Endothelial cell of umbilical vein (primary cell): ENCODE results near the gene CBX6. TPM values are rescaled to one million over a fixed set of nuclear protein-coding genes. Genes with fewer than 3 reads are reported as not detected.
A peak's percentile ranks its signal among the peaks of the same experiment; 100 is the strongest.

Experiments used
- BruUV-seq: library from RNA; stranded (reverse); fragments of 400-500 nt; replicated peaks from 2 replicates; lab custom pipeline; 2021; lab: Mats Ljungman, UMichigan
- CTCF ChIA-PET: fragments of 300-600, 350-600 bp; sonication (Branson Sonifier 250); formaldehyde crosslinking; loops from one replicate; lab custom pipeline; 2021; ENCODE audit warnings: antibody characterized with exemption, inconsistent platforms; lab: Charles Lee
- POLR2A ChIA-PET: fragments of 300-600, 350-600 bp; sonication (Branson Sonifier 250); formaldehyde crosslinking; loops from one replicate; lab custom pipeline; 2021; ENCODE audit warnings: antibody characterized with exemption, inconsistent platforms; lab: Charles Lee
- DNase-seq: peaks from one replicate; pipeline ENCODE4 v3.0.0-alpha.2; 2011; ENCODE audit warnings: low read depth, low spot score
- FAIRE-seq: peaks from 2 replicates; lab custom pipeline; 2011; peaks lifted over from hg19 to GRCh38; lab: Jason Lieb, UNC
- H2AFZ ChIP-seq: 2 replicates; pipeline ENCODE4 v1.6.0; 2012; ENCODE audit warnings: low read depth, low read length, control low read depth, inconsistent platforms
- H3K27ac ChIP-seq: 2 replicates; pipeline ENCODE4 v1.5.1; 2011; ENCODE audit warnings: low read depth, mild to moderate bottlenecking, control low read depth, low read length, moderate library complexity; ENCODE audit not compliant: insufficient read depth
- H3K27me3 ChIP-seq, 2 experiments: 2 replicates each; pipeline versions ENCODE4 v1.6.0 to v1.6.1; 2011; ENCODE audit warnings: low read length in 2 of 2, mixed read lengths in 1 of 2; ENCODE audit not compliant: control insufficient read depth in 2 of 2, insufficient read depth in 2 of 2
- H3K36me3 ChIP-seq, 2 experiments: 2 replicates in 1 of 2; 3 replicates in 1 of 2; pipeline ENCODE4 v1.5.1; 2011; ENCODE audit warnings: low read length in 2 of 2, mild to moderate bottlenecking in 1 of 2, moderate library complexity in 1 of 2; ENCODE audit not compliant: control insufficient read depth in 2 of 2, insufficient read depth in 2 of 2; ENCODE audit errors: extremely low read depth in 1 of 2
- H3K4me1 ChIP-seq: 3 replicates; pipeline ENCODE4 v1.5.1; 2011; ENCODE audit warnings: mild to moderate bottlenecking, low read length; ENCODE audit not compliant: control insufficient read depth, insufficient read depth; ENCODE audit errors: extremely low read depth
- H3K4me2 ChIP-seq: 2 replicates; pipeline ENCODE4 v1.6.1; 2011; ENCODE audit warnings: low read length, control low read depth, mixed read lengths; ENCODE audit not compliant: insufficient read depth
- H3K4me3 ChIP-seq, 3 experiments: fragments of 200-600 bp in 1 of 3; sonication (generic), shearing (Covaris generic) in 1 of 3; replicated peaks in 1 of 3; 2 replicates each; pipeline ENCODE4 v1.5.1; 2011 to 2016; ENCODE audit warnings: control low read depth in 3 of 3, low read length in 3 of 3, mild to moderate bottlenecking in 2 of 3, inconsistent platforms in 1 of 3, low read depth in 1 of 3, moderate library complexity in 1 of 3; ENCODE audit not compliant: insufficient read depth in 1 of 3
- H3K79me2 ChIP-seq: 2 replicates; pipeline ENCODE4 v1.6.0; 2012; ENCODE audit warnings: low read length, inconsistent platforms; ENCODE audit not compliant: control insufficient read depth, insufficient read depth
- H3K9ac ChIP-seq: replicated peaks from 2 replicates; pipeline ENCODE3; 2011; ENCODE audit warnings: low read length, control low read depth; ENCODE audit not compliant: insufficient read depth; ENCODE audit errors: extremely low read depth
- H3K9me1 ChIP-seq: replicated peaks from 3 replicates; pipeline ENCODE4 v1.6.0; 2011; ENCODE audit warnings: mild to moderate bottlenecking, low read length; ENCODE audit not compliant: control insufficient read depth, insufficient read depth; ENCODE audit errors: extremely low read depth
- H3K9me3 ChIP-seq: replicated peaks from 2 replicates; pipeline ENCODE4 v1.5.1; 2012; ENCODE audit warnings: low read length, inconsistent platforms; ENCODE audit not compliant: control insufficient read depth, insufficient read depth
- H4K20me1 ChIP-seq: replicated peaks from 2 replicates; pipeline ENCODE3; 2011; ENCODE audit warnings: mild to moderate bottlenecking, low read length; ENCODE audit not compliant: control insufficient read depth, insufficient read depth; ENCODE audit errors: extremely low read depth
- EZH2 ChIP-seq: IDR thresholded peaks from 2 replicates; pipeline ENCODE4 v1.6.1; 2012; ENCODE audit warnings: borderline replicate concordance, low read depth, mild to moderate bottlenecking, moderate library complexity, low read length, inconsistent platforms; ENCODE audit not compliant: severe bottlenecking
- FOS ChIP-seq: IDR thresholded peaks from 2 replicates; pipeline ENCODE4 v1.6.1; 2011; ENCODE audit warnings: mild to moderate bottlenecking, low read length, moderate library complexity, borderline replicate concordance; ENCODE audit not compliant: insufficient read depth
- GATA2 ChIP-seq: IDR thresholded peaks from 2 replicates; pipeline ENCODE4 v1.7.0; 2011; ENCODE audit warnings: low read depth, mild to moderate bottlenecking, moderate library complexity, mixed read lengths, low read length; ENCODE audit not compliant: insufficient read length, insufficient read depth
- JUN ChIP-seq: IDR thresholded peaks from 2 replicates; pipeline ENCODE4 v1.6.1; 2011; ENCODE audit warnings: borderline replicate concordance, low read depth; ENCODE audit not compliant: insufficient read length, insufficient read depth
- POLR2A ChIP-seq: IDR thresholded peaks from 2 replicates; pipeline ENCODE4 v1.6.1; 2012; ENCODE audit warnings: low read depth, mild to moderate bottlenecking, control low read depth, low read length
- POLR2AphosphoS5 ChIP-seq: IDR thresholded peaks from 2 replicates; pipeline ENCODE4 v1.6.1; 2012; ENCODE audit warnings: low read depth, mild to moderate bottlenecking, control low read depth, low read length, moderate library complexity; ENCODE audit not compliant: insufficient read depth
- dilution Hi-C: fragments of 300-500 bp; cut with MboI; formaldehyde crosslinking; loops from one replicate; pipeline ENCODE4 v1.15.0; 2019; ENCODE audit warnings: low sequenced_read_pairs; ENCODE audit not compliant: extremely low pct_ligation_motif_present
- intact Hi-C: fragments of 100-400 bp; cut with micrococcal nuclease; formaldehyde crosslinking; loops from one replicate; pipeline ENCODE4 v1.10.0; 2022
- polyA plus RNA-seq, 4 experiments: library from polyadenylated mRNA; depleted of rRNA in 3 of 4; stranded (reverse) in 3 of 4; unstranded in 1 of 4; fragments of >200 nt; gene quantifications; 2 replicates each; pipeline versions ENCODE4 v1.2.1 to v1.2.3, GENCODE V29; 2011 to 2012; ENCODE audit warnings: missing spikeins in 1 of 4
- total RNA-seq: library from RNA; stranded (reverse); gene quantifications from 2 replicates; pipeline ENCODE4 v1.2.3, GENCODE V29; 2021
- TF ChIP-seq, protein P1 (sequence below): IDR thresholded peaks from 2 replicates; pipeline ENCODE4 v1.6.1; 2011; ENCODE audit not compliant: insufficient read depth, insufficient read length

Gene CBX6
- total and polyA plus RNA-seq, 2 donors (not counting 3 experiments of a cell fraction or from before 2014, with no cell fraction given): 14.9 to 62.6 TPM

DNA sequence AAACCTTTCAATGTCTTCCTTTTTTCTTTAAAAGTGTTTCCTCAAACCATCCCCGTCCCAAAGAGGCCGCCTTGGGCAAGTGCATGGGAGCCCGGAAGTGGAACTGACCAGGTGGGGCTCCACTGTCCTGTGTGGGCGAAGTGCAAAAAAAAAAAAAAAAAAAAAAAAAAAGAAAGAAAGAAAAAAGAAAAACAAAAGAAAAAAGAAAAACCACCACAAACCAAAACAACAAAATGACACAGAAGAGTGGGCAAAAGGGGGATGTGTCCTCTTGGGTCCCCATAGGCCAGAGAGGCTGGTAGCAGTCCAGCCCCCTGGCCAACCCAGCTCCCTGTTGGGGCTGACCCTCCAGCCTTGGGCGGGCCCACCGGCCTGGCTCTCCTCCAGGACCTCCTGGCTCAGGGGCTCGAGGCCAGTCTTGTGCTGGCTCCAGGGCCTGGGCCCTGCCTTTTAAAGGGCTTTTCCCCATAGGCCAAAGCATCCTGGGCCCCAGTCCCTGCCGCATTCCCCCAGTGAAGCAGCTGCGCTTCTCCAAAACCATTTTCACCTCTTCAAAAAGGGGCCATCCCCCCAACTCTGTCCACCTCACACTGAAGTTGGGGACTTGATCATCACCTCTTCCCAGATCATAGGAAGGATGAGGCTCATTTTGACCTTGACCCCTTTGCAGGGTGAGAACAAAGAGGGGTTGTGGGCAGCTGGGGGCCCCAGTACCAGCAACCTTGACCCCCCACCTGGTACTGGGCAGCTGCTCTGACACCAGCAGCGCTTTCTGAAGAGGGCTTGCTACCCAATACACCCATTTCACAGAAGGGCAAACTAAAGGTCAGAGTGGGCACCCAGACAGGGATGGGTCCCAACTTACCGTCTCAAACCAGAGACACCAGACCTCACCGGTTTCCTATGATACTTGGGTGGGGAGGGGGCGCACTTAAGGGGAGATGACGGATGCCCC is 9.4 kb downstream of the CBX6 start:
- ChIA-PET CTCF (interaction anchor here (0.9 to 6.3 kb wide), 5 partner anchors 8 to 144 kb away, joined by 3 to 63 read pairs (median 3); no protein-coding TSS in a partner anchor), POLR2A (interaction anchor here (0.7 kb wide), 1 partner anchor 68 kb away, joined by 16 read pairs; no protein-coding TSS in a partner anchor)
- Histone ChIP-seq H4K20me1 (no peaks in the 10 kb centered on the region), H3K27me3 (no peaks in the 10 kb centered on the region), H3K9ac (no peak overlapping the region), H3K9me3 (no peaks in the 10 kb centered on the region), H3K4me3 (no peak overlapping the region), H3K36me3 (peaks cover 0 to 2% of the 10 kb centered on the region in 2 experiments), H2AFZ (no peak overlapping the region), H3K27ac (no peak overlapping the region), H3K4me2 (no peak overlapping the region), H3K9me1 (no peaks in the 10 kb centered on the region), H3K79me2 (peaks cover 2% of the 10 kb centered on the region), H3K4me1 (peaks cover 18% of the 10 kb centered on the region)
- intact Hi-C loops (no loop called here), dilution Hi-C loops (no loop called here)
- DNase-seq (no peak), FAIRE-seq (no peak)
- TF ChIP-seq GATA2 (no peak), FOS (no peak), POLR2A (no peak), EZH2 (no peak), POLR2AphosphoS5 (no peak), JUN (no peak)
- TF ChIP-seq, protein P1, sequence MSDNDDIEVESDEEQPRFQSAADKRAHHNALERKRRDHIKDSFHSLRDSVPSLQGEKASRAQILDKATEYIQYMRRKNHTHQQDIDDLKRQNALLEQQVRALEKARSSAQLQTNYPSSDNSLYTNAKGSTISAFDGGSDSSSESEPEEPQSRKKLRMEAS: no peak
- TSS peak; percentile 20 for BruUV-seq
